Suprapubic skin (tissue), 4 donors: Measurements from ENCODE around the gene SOX21.

Experiments used
- EP300 ChIP-seq: sonication (generic); formaldehyde crosslinking; IDR thresholded peaks from one replicate; pipeline ENCODE4 v1.6.1; 2017; ENCODE audit warnings: antibody characterized with exemption
- POLR2A ChIP-seq, 2 donors: fragments of 450-650 bp; IDR thresholded peaks; one replicate each; pipeline ENCODE4 v1.6.1; 2017; ENCODE audit warnings: antibody characterized with exemption in 2 of 2, mild to moderate bottlenecking in 2 of 2, moderate library complexity in 2 of 2
- POLR2AphosphoS5 ChIP-seq, 3 donors: sonication (generic); formaldehyde crosslinking; IDR thresholded peaks; one replicate each; pipeline ENCODE4 v1.6.1; 2017; ENCODE audit warnings: antibody characterized with exemption in 3 of 3
- TF ChIP-seq, protein P1 (sequence below), 2 donors: fragments of 200-600 bp in 1 of 2; fragments of 450-650 bp in 1 of 2; sonication (generic) in 1 of 2; IDR thresholded peaks; one replicate each; pipeline ENCODE4 v1.5.1; 2016 to 2019; ENCODE audit warnings: antibody characterized with exemption in 2 of 2, mild to moderate bottlenecking in 1 of 2, moderate library complexity in 1 of 2

DNA sequence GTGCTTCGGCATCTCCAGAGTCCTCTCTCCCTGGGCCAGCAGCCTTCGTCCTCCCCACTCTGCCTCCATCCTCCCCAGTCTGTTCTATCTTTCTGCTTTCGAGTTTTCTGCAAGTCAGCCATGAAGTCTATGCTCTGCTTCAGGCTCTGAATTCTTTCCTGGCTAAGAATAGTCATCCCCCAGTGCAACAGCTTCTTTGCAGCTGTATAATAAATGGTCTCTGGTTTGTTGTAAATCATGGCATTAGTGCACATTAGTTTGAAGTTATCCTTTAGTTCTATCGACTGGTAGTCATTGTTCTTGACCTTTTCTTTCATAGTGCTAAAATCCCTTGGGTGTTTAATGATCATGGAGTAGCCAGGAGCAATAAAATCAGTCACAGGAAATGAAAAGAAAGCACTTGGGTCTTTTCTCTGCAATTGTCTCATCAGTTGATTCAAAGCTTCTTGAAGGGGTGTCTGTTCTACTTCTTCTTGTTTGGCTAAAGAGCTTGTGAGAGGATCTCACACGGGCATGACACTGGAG, 46.2 kb upstream of the SOX21 start:
- no peak for TF ChIP-seq POLR2AphosphoS5 (IDR thresholded peaks at IDR 0.05)
- TF ChIP-seq POLR2A (IDR thresholded peaks at IDR 0.05), result no peak
- TF ChIP-seq, protein P1, sequence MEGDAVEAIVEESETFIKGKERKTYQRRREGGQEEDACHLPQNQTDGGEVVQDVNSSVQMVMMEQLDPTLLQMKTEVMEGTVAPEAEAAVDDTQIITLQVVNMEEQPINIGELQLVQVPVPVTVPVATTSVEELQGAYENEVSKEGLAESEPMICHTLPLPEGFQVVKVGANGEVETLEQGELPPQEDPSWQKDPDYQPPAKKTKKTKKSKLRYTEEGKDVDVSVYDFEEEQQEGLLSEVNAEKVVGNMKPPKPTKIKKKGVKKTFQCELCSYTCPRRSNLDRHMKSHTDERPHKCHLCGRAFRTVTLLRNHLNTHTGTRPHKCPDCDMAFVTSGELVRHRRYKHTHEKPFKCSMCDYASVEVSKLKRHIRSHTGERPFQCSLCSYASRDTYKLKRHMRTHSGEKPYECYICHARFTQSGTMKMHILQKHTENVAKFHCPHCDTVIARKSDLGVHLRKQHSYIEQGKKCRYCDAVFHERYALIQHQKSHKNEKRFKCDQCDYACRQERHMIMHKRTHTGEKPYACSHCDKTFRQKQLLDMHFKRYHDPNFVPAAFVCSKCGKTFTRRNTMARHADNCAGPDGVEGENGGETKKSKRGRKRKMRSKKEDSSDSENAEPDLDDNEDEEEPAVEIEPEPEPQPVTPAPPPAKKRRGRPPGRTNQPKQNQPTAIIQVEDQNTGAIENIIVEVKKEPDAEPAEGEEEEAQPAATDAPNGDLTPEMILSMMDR (IDR thresholded peaks at IDR 0.05), result no peak
- no peak for TF ChIP-seq EP300
